Peyer's patch (tissue), 4 donors: Measurements from ENCODE around the gene KLHL33.

Experiments
- CTCF ChIP-seq, 6 experiments: fragments of 450-650 bp in 4 of 6; fragments of 200-600 bp in 2 of 6; sonication (generic) in 1 of 6; IDR thresholded peaks; one replicate each; pipeline ENCODE4 v1.5.1; 2017 to 2019; ENCODE audit warnings: antibody characterized with exemption in 6 of 6, mild to moderate bottlenecking in 3 of 6, moderate library complexity in 1 of 6
- POLR2A ChIP-seq, 2 donors: fragments of 450-650 bp; IDR thresholded peaks; one replicate each; pipeline ENCODE4 v1.5.1; 2017; ENCODE audit warnings: antibody characterized with exemption in 2 of 2, mild to moderate bottlenecking in 2 of 2, moderate library complexity in 2 of 2

GRCh38 chr14:20384321-20384720 lies 51.6 kb downstream of the KLHL33 start:
- TF ChIP-seq POLR2A (IDR thresholded peaks at IDR 0.05) (no peak), CTCF (IDR thresholded peaks at IDR 0.05) (no peak)
